ENCODE data around the gene MEIOSIN. TPM values are rescaled to one million over a fixed set of nuclear protein-coding genes. Genes with fewer than 3 reads are reported as not detected.

The MEIOSIN gene
- total RNA-seq, 1 donor from 2014 or later: not detected

DNA sequence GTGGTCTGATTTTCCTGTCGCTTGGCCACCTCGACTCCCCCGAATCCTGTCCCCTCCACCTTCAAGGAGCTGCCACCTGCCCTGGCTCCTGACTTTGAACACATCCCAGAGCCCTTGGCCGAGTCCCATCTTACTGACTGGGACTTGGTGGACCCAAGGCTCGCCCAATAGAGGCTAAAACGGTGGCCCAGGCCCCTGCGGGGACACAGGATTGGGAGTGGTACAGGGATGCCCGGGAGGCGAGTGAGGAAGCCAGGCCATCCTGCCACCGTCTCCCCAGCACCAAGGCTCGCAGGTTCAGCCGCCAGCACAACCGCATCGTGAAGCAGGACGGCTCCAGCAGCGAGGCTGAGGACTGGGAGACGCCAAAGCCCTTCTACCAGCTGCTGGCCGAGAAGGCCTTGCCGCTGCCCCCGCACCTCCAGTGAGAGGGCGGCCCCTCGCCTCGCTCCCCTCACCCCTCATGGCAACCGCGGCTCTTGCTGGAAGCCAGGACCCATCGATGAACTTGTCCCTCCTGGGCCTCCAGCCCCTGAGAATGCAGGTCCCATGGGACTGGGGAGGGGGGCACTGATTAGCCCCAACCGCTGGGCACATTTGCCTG is 30.6 kb downstream of the MEIOSIN start:
- intact Hi-C loops (cut with micrococcal nuclease): no loop called here

- intact Hi-C loops (cut with micrococcal nuclease): no loop called here
Observed at GRCh38 chr19:45764475-45764874, 31.2 kb downstream of the MEIOSIN start.

DNA sequence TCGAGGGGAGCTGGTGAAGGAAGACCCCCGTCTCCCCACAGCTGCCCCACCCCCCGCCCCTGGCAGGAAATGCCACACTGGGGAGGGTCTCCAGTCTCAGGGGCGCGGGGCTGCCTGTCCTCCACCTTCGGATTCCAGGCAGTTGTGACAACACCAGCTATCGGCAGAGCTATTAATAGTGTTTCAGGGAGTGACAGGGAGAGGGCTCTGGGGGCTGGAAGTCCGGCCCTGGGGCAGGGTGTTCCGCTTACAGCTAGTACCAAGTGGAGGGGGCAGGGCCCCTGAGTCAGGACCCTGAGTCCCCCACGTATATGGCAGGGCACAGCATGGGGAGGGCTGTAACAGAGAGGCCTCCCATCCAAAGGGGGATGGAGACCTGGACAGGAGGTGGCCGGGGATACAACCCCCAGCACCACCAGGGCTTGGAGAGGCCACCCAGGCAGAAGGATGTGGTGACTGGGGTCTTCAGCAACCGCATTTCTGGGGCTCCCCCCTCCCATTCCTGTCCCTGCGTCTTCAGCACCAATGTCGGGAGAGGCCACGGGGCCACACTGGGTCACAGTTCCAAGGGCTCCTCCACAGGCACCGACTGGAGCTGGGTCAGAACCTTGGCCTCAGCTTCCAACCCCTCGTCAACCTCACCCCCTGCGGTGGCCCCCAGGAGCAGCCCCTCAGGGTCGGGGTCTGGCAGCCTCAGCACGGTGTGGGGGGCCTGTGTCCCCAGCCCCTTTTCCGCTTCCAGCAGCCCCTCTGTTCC is 31.9 kb downstream of the MEIOSIN start:
- intact Hi-C loops (cut with micrococcal nuclease): no loop called here

DNA sequence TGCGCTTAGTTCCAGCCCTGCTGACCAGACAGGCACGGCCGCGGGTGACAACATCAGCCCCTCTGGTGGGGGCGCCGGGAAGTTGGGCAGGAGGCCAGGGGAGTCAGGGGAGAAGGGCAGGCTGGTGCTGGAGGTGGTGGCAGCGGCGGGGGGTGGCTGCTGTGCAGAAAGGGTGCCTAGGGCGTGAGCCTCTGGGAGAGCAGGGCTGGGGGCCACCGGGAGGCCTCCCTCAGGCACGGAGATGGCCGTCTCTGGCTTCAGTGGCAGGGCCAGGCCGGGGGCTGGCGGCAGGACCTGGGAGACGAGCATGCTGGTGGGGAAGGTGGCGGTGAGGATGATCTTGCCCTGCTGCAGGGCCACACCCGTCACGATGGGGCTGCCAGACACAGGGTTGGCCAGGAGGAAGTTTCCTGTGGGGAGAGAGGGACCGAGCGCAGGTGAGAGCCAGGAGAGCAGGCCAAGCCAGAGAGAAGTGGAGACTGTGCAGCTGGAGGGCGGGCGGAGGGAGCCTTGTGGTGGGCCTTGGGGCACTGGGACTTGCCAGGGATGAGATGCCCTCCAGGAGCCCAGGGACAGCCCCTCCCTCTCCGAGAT is 32.6 kb downstream of the MEIOSIN start:
- intact Hi-C loops (cut with micrococcal nuclease): no loop called here

GRCh38 chr19:45766296-45766868 is 33.1 kb downstream of the MEIOSIN start:
- intact Hi-C loops (cut with micrococcal nuclease): no loop called here

DNA sequence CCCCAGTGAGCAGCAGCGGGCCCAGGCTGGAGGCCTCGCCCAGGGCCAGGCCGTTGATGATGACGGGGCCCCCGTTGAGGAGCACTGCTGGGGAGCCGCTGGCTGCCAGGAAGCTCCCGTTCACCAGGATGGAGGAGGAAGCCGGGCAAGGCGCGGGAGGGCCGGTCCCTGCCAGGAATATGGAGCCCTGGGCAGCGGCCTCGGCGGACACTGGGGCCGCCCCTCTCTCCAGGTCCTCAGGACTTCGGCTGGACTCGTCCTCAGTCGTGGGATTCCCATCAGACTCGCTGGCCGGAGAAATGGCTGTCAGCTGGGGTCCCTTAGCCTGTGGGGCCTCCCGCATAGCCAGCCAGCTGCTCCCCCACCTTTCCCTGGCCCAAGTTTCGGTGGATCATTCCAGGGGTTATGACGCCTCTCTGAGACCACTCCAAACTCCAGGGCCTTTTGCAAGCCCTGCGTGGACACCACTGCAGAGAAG is 33.7 kb downstream of the MEIOSIN start:
- intact Hi-C loops (cut with micrococcal nuclease): no loop called here

- intact Hi-C loops (cut with micrococcal nuclease): no loop called here
Observed at GRCh38 chr19:45767410-45767880, 34.2 kb downstream of the MEIOSIN start.

- intact Hi-C loops (cut with micrococcal nuclease): loop anchor here (2.0 kb wide), 1 partner anchor 37 kb away; the partner anchor contains the start of gene FBXO46
Observed at GRCh38 chr19:45767881-45768654, 34.8 kb downstream of the MEIOSIN start.

- intact Hi-C loops (cut with micrococcal nuclease): loop anchor here (2.0 kb wide), 1 partner anchor 38 kb away; the partner anchor contains the start of gene FBXO46
Observed at GRCh38 chr19:45768655-45768983, 35.4 kb downstream of the MEIOSIN start.

GRCh38 chr19:45768984-45769782 is 35.9 kb downstream of the MEIOSIN start, which contains the start of gene SIX5:
Gene SIX5 (minus strand): TSS chr19:45769252. CDS start chr19:45768844, 408 bp downstream.
- intact Hi-C loops (cut with micrococcal nuclease): loop anchor here (2.0 kb wide), 1 partner anchor 38 kb away; the partner anchor contains the start of gene FBXO46

GRCh38 chr19:45769821-45770191 is 36.6 kb downstream of the MEIOSIN start:
- intact Hi-C loops (cut with micrococcal nuclease): loop anchor here (1.0 to 2.0 kb wide), 7 partner anchors 9 to 247 kb away; partner anchors contain the start of genes DMWD and FBXO46

DNA sequence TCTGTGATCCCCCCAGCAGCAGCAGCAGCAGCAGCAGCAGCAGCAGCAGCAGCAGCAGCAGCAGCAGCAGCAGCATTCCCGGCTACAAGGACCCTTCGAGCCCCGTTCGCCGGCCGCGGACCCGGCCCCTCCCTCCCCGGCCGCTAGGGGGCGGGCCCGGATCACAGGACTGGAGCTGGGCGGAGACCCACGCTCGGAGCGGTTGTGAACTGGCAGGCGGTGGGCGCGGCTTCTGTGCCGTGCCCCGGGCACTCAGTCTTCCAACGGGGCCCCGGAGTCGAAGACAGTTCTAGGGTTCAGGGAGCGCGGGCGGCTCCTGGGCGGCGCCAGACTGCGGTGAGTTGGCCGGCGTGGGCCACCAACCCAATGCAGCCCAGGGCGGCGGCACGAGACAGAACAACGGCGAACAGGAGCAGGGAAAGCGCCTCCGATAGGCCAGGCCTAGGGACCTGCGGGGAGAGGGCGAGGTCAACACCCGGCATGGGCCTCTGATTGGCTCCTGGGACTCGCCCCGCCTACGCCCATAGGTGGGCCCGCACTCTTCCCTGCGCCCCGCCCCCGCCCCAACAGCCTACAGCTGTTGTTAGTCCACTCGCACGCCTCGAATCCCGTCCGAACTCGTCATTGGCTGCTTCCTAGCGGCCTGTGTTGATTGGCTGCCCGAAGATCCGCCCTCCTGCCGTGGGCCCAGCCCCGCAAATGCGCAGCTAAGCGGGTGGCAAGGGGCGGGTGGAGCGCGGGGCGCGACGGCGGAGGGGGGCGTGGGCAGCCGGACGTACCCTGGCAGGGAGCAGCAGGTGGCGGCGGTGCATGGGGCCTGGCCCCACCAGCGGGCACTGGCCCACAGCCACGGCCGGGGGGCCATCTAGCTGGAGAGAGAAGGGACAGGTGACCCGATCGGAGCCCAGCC is 37.2 kb downstream of the MEIOSIN start:
- intact Hi-C loops (cut with micrococcal nuclease): loop anchor here (1.0 to 2.0 kb wide), 6 partner anchors 9 to 246 kb away; partner anchors contain the start of gene DMWD

DNA sequence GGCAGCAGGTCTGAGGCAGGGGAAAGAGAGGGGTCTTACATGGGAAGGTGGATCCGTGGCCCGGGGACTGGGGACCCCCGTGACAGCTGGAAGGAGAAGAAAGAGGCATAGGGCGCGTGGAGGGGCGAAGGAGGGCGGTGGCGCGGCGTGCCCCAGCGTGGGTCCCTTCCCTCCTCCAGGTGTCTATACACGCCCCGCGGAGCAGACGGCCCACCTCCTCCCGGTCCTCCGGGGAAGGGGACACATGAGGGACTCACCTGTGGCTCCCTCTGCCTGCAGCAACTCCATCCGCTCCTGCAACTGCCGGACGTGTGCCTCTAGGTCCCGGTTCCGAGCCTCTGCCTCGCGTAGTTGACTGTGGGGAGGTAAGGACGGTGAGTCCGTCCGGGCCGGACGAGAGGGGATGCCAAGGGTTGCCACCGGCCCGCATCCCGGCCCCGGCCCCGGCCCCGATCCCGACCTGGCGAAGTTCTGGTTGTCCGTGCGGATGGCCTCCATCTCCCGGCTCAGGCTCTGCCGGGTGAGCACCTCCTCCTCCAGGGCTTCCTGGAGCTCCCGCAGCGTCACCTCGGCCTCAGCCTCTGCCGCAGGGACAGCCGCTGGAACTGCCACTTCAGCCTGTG is 38.2 kb downstream of the MEIOSIN start:
- intact Hi-C loops (cut with micrococcal nuclease): loop anchor here (2.0 kb wide), 1 partner anchor 245 kb away; no protein-coding TSS in a partner anchor

DNA sequence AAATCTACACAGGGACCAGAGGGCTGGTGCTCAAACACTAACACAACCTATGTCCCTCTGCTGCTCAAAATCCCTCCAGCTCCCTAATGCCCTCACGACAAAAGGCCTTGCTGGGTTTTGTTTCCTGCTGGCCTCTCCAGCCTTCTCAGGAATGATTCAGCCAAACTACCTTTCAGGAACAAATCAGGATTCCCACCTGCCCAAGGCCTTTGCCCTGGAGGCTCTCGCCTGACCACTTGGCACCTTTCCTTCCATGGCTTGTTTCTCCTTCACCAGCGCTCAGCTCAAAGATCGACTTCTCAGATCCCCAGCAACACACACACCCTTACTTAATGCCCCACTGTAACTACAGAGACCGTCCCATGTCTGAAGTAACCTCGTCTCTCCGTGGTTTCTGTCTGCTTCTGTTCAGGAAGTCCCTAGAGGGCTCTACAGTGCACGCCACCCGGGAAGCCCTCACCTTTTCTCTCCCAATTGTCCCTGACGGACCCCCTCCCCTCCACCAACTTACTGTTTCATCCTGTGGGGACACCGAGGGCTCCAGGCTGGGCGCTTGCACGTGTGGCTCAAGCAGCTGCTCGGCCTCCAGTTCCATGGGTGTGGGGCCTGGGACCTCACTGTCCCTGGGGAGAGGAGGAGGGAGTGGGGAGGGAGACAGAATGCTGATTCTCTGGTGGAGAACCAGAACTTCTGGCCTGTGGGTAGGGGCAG is 39.0 kb downstream of the MEIOSIN start:
- intact Hi-C loops (cut with micrococcal nuclease): no loop called here

- intact Hi-C loops (cut with micrococcal nuclease): no loop called here
Observed at GRCh38 chr19:45772912-45773311, 39.7 kb downstream of the MEIOSIN start.

GRCh38 chr19:45773384-45773783 is 40.1 kb downstream of the MEIOSIN start:
- intact Hi-C loops (cut with micrococcal nuclease): no loop called here

DNA sequence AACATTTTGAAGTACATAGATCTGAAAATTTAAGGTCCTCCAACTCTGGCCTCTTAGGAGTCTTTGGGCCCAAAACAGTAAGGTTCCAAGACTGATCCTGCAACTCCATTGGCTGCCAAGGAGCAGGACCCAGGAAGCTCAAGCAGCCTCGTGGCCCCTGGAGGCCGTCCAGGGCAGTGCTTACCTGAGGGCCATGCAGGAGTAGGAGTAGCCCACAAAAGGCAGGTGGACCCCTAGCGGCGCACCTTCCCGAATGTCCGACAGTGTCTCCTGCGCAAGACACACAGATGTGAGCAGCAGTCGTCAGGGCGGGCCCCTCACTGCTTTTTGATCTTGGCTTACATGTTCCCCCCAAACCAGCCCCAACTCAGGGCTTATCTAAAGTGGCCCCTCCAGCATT is 41.5 kb downstream of the MEIOSIN start:
- intact Hi-C loops (cut with micrococcal nuclease): no loop called here
